Endometrial microvascular endothelial cells (primary cell): ENCODE results near the gene TM9SF1. TPM values are rescaled to one million over a fixed set of nuclear protein-coding genes. Genes with fewer than 3 reads are reported as not detected.

Experiments used
- in situ Hi-C: cut with HindIII; loops from 2 replicates; pipeline ENCODE4 v1.10.0; 2017; ENCODE audit warnings: low sequenced_read_pairs, low pct_unique_long_range_greater_than_20kb; ENCODE audit errors: inconsistent ontology term
- total RNA-seq: library from RNA; depleted of rRNA; stranded (reverse); fragments of >200 nt; gene quantifications from one replicate; pipeline ENCODE4 v1.2.3, GENCODE V29; 2015; ENCODE audit errors: inconsistent ontology term

Gene TM9SF1
- total RNA-seq, 1 donor from 2014 or later = 83.3 TPM

GRCh38 chr14:24204163-24205146 lies 9.2 kb upstream of the TM9SF1 start:
- in situ Hi-C loops = loop anchor here (10.0 kb wide), 1 partner anchor 90 kb away; the partner anchor contains the start of genes DHRS1 and NOP9

GRCh38 chr14:24203249-24203886 lies 8.1 kb upstream of the TM9SF1 start:
- in situ Hi-C loops = loop anchor here (10.0 kb wide), 1 partner anchor 91 kb away; the partner anchor contains the start of genes DHRS1 and NOP9

GRCh38 chr14:24202538-24202937 lies 7.3 kb upstream of the TM9SF1 start:
- in situ Hi-C loops = loop anchor here (10.0 kb wide), 1 partner anchor 92 kb away; the partner anchor contains the start of genes DHRS1 and NOP9

GRCh38 chr14:24198814-24199524 lies 3.7 kb upstream of the TM9SF1 start:
- in situ Hi-C loops = no loop called here

GRCh38 chr14:24197056-24197450 lies 1.8 kb upstream of the TM9SF1 start:
- in situ Hi-C loops = no loop called here

- in situ Hi-C loops = no loop called here
Observed at GRCh38 chr14:24196071-24197055, 1.1 kb upstream of the TM9SF1 start.

- in situ Hi-C loops = no loop called here
Observed at GRCh38 chr14:24194873-24195185, 412 bp downstream of the TM9SF1 start.

GRCh38 chr14:24194186-24194872 lies 912 bp downstream of the TM9SF1 start:
- in situ Hi-C loops = no loop called here

GRCh38 chr14:24192933-24193332 lies 2.3 kb downstream of the TM9SF1 start:
- in situ Hi-C loops = no loop called here

GRCh38 chr14:24190416-24190815 lies 4.8 kb downstream of the TM9SF1 start:
- in situ Hi-C loops = no loop called here

GRCh38 chr14:24189460-24189859 lies 5.8 kb downstream of the TM9SF1 start:
- in situ Hi-C loops = no loop called here

GRCh38 chr14:24189059-24189375 lies 6.2 kb downstream of the TM9SF1 start:
- in situ Hi-C loops = no loop called here

- in situ Hi-C loops = no loop called here
Observed at GRCh38 chr14:24188251-24189058, 6.8 kb downstream of the TM9SF1 start, which contains the start of gene IPO4. Gene IPO4 (minus strand): TSS chr14:24188816. CDS start chr14:24188787, 29 bp downstream.

GRCh38 chr14:24187539-24187915 lies 7.7 kb downstream of the TM9SF1 start:
- in situ Hi-C loops = no loop called here

- in situ Hi-C loops = no loop called here
Observed at GRCh38 chr14:24186831-24187538, 8.3 kb downstream of the TM9SF1 start.

- in situ Hi-C loops = no loop called here
Observed at GRCh38 chr14:24185741-24186140, 9.5 kb downstream of the TM9SF1 start.
